HG03521 (cell line): ENCODE data around the gene PSORS1C2.

Experiments used
- ATAC-seq: cut with Tn5 transposase; IDR thresholded peaks from one replicate; pipeline ENCODE4 v1.9.1; 2021; ENCODE audit warnings: mild to moderate bottlenecking, moderate library complexity; ENCODE audit not compliant: unreplicated experiment

Gene PSORS1C2

GRCh38 chr6:31115941-31116560, 22.8 kb downstream of the PSORS1C2 start:
- no peak for ATAC-seq

GRCh38 chr6:31114970-31115849, 23.7 kb downstream of the PSORS1C2 start:
- no peak for ATAC-seq

GRCh38 chr6:31114541-31114878, 24.4 kb downstream of the PSORS1C2 start, which contains the start of gene PSORS1C1:
TSS of gene PSORS1C1 (plus strand) at chr6:31114800. CDS start at chr6:31129633, 14,833 bp downstream.
- no peak for ATAC-seq

- ATAC-seq = no peak
Measured at GRCh38 chr6:31113861-31114540, 24.9 kb downstream of the PSORS1C2 start.

GRCh38 chr6:31112478-31112877, 26.4 kb downstream of the PSORS1C2 start, which contains the start of gene C6orf15:
TSS of gene C6orf15 (minus strand) at chr6:31112575. CDS start at chr6:31112555, 20 bp downstream.
- no peak for ATAC-seq

- no peak for ATAC-seq
Measured at GRCh38 chr6:31111712-31112111, 27.2 kb downstream of the PSORS1C2 start.

GRCh38 chr6:31110825-31111582, 27.9 kb downstream of the PSORS1C2 start:
- ATAC-seq = no peak

- no peak for ATAC-seq
Measured at GRCh38 chr6:31107052-31107451, 31.8 kb downstream of the PSORS1C2 start.

GRCh38 chr6:31103136-31103535, 35.7 kb downstream of the PSORS1C2 start:
- ATAC-seq = no peak

- no peak for ATAC-seq
Measured at GRCh38 chr6:31098449-31098938, 40.4 kb downstream of the PSORS1C2 start.

GRCh38 chr6:31096656-31097055, 42.2 kb downstream of the PSORS1C2 start:
- ATAC-seq = no peak

GRCh38 chr6:31096215-31096614, 42.7 kb downstream of the PSORS1C2 start:
- ATAC-seq = no peak

- no peak for ATAC-seq
Measured at GRCh38 chr6:31094389-31094881, 44.4 kb downstream of the PSORS1C2 start.

GRCh38 chr6:31092769-31093505, 45.9 kb downstream of the PSORS1C2 start:
- ATAC-seq = no peak

- ATAC-seq = no peak
Measured at GRCh38 chr6:31092238-31092637, 46.6 kb downstream of the PSORS1C2 start.

- no peak for ATAC-seq
Measured at GRCh38 chr6:31091680-31092079, 47.2 kb downstream of the PSORS1C2 start.

- ATAC-seq = no peak
Measured at GRCh38 chr6:31090973-31091364, 47.9 kb downstream of the PSORS1C2 start.

- ATAC-seq = no peak
Measured at GRCh38 chr6:31090275-31090972, 48.4 kb downstream of the PSORS1C2 start.
